Upper lobe of right lung (tissue), 1 donor: Measurements from ENCODE around the gene PACSIN1. TPM values are rescaled to one million over a fixed set of nuclear protein-coding genes. Genes with fewer than 3 reads are reported as not detected.

ENCODE experiments used
- ATAC-seq: fragments of 200-7000 bp; cut with Tn5 transposase; one replicate; pipeline ENCODE4 v1.9.1; 2020; ENCODE audit warnings: mild to moderate bottlenecking, moderate library complexity
- DNase-seq: peaks from one replicate; pipeline ENCODE4 v3.0.0-alpha.2; 2020
- H3K27ac ChIP-seq: fragments of 200-600 bp; one replicate; pipeline ENCODE4 v1.8.0; 2022
- H3K27me3 ChIP-seq: fragments of 200-600 bp; one replicate; pipeline ENCODE4 v1.8.0; 2022; ENCODE audit warnings: mild to moderate bottlenecking
- H3K36me3 ChIP-seq: fragments of 200-600 bp; one replicate; pipeline ENCODE4 v1.8.0; 2022
- H3K4me1 ChIP-seq: fragments of 200-600 bp; one replicate; pipeline ENCODE4 v1.8.0; 2022
- H3K4me3 ChIP-seq: fragments of 200-600 bp; one replicate; pipeline ENCODE4 v1.8.0; 2022; ENCODE audit warnings: mild to moderate bottlenecking
- H3K9me3 ChIP-seq: fragments of 200-600 bp; one replicate; pipeline ENCODE4 v1.8.0; 2022
- CTCF ChIP-seq: fragments of 200-600 bp; IDR thresholded peaks from one replicate; pipeline ENCODE4 v1.8.0; 2022; ENCODE audit warnings: antibody characterized with exemption
- intact Hi-C: fragments of 100-400 bp; cut with DNase I; formaldehyde crosslinking; loops from one replicate; pipeline ENCODE4 v1.11.0; 2022
- total RNA-seq: library from RNA; stranded (reverse); fragmentation: NEBNext Ultra II Directional; extraction: Animal tissue kit (Norgen Biotek cat#: 25700); gene quantifications from one replicate; pipeline ENCODE4 v1.2.1, GENCODE V29; 2021
- donor health status: DM: no; HTN: yes; CAD: no; lungs with severe emphysema.

The PACSIN1 gene
- total RNA-seq, 1 donor from 2014 or later: not detected

GRCh38 chr6:34514593-34515472, 49.0 kb downstream of the PACSIN1 start:
- Histone ChIP-seq H3K4me1 (no peaks in the 10 kb centered on the region), H3K27me3 (peaks cover 26% of the 10 kb centered on the region), H3K27ac (no peak overlapping the region), H3K9me3 (no peaks in the 10 kb centered on the region), H3K4me3 (no peak overlapping the region), H3K36me3 (no peaks in the 10 kb centered on the region)
- peak; percentile 58 for DNase-seq
- no peak for ATAC-seq
- no peak for TF ChIP-seq CTCF
- intact Hi-C loops: no loop called here

GRCh38 chr6:34515473-34516387, 49.9 kb downstream of the PACSIN1 start:
- ATAC-seq: no peak
- Histone ChIP-seq H3K27ac (no peak overlapping the region), H3K4me3 (no peak overlapping the region), H3K9me3 (no peaks in the 10 kb centered on the region), H3K27me3 (peaks cover 26% of the 10 kb centered on the region), H3K36me3 (no peaks in the 10 kb centered on the region), H3K4me1 (no peaks in the 10 kb centered on the region)
- intact Hi-C loops: no loop called here
- DNase-seq: peak; percentile 51
- no peak for TF ChIP-seq CTCF

GRCh38 chr6:34516391-34517324, 50.8 kb downstream of the PACSIN1 start:
- Histone ChIP-seq H3K4me1 (no peaks in the 10 kb centered on the region), H3K9me3 (no peaks in the 10 kb centered on the region), H3K4me3 (no peak overlapping the region), H3K36me3 (no peaks in the 10 kb centered on the region), H3K27ac (no peak overlapping the region), H3K27me3 (peaks cover 26% of the 10 kb centered on the region)
- intact Hi-C loops: no loop called here
- no peak for TF ChIP-seq CTCF
- peak; percentile 58 for DNase-seq
- ATAC-seq: no peak

- no peak for ATAC-seq
- no peaks in the 10 kb centered on the region for H3K36me3 ChIP-seq
- intact Hi-C loops: no loop called here
- H3K4me1 ChIP-seq: no peaks in the 10 kb centered on the region
- H3K9me3 ChIP-seq: no peaks in the 10 kb centered on the region
- peaks cover 26% of the 10 kb centered on the region for H3K27me3 ChIP-seq
- no peak overlapping the region for H3K27ac ChIP-seq
- TF ChIP-seq CTCF: no peak
- H3K4me3 ChIP-seq: no peak overlapping the region
- peak; percentile 46 for DNase-seq
Observed at GRCh38 chr6:34517461-34517881, 51.6 kb downstream of the PACSIN1 start.

GRCh38 chr6:34517966-34518365, 52.1 kb downstream of the PACSIN1 start:
- intact Hi-C loops: no loop called here

More at GRCh38 chr6:34517966-34518365, 52.1 kb downstream of the PACSIN1 start:
- ATAC-seq: no peak
- Histone ChIP-seq H3K36me3 (no peaks in the 10 kb centered on the region), H3K4me3 (no peak overlapping the region), H3K27me3 (peaks cover 26% of the 10 kb centered on the region), H3K27ac (no peak overlapping the region), H3K4me1 (no peaks in the 10 kb centered on the region), H3K9me3 (no peaks in the 10 kb centered on the region)
- DNase-seq: peak; percentile 50
- TF ChIP-seq CTCF: no peak
